ENCODE measurements around the gene DPYD. TPM values are rescaled to one million over a fixed set of nuclear protein-coding genes. Genes with fewer than 3 reads are reported as not detected.

Gene DPYD
- total RNA-seq, 2 experiments from 2014 or later, result 34.4 to 35.9 TPM

GRCh38 chr1:97277891-97278654, 642.8 kb downstream of the DPYD start:
- TF ChIP-seq CTCF (IDR thresholded peaks at IDR 0.05), result no peak
- ChIA-PET POLR2A (no interaction called here), CTCF (no interaction called here)
- Histone ChIP-seq H3K4me1 (ENCODE audit: insufficient read depth, low read length) (no peaks in the 10 kb centered on the region), H3K27ac (ENCODE audit: low read depth in 1 of 2, low read length in 2 of 2) (no peak overlapping the region), H3K27me3 (ENCODE audit: control insufficient read depth in 1 of 2, insufficient read depth in 2 of 2, low read length in 2 of 2) (no peaks in the 10 kb centered on the region), H3K36me3 (ENCODE audit: insufficient read depth, low read length) (peaks cover 4% of the 10 kb centered on the region), H3K4me3 (ENCODE audit: low read length) (no peak overlapping the region), H3K9me3 (ENCODE audit: control insufficient read depth in 1 of 2, insufficient read depth in 1 of 2, low read length in 2 of 2) (no peaks in the 10 kb centered on the region)
- H3K4me1 Mint-ChIP-seq (ENCODE audit: low read depth), result no peaks in the 10 kb centered on the region
- no peaks in the 10 kb centered on the region for H3K27me3 Mint-ChIP-seq
- no peak for DNase-seq
- intact Hi-C loops (cut with DNase I, micrococcal nuclease), result no loop called here
- H3K4me3 Mint-ChIP-seq, result no peak overlapping the region
- peaks cover 2% of the 10 kb centered on the region for H3K9me3 Mint-ChIP-seq
- H3K36me3 Mint-ChIP-seq (ENCODE audit: low read depth), result peaks cover 69% of the 10 kb centered on the region
- no peak for ATAC-seq (ENCODE audit: poor library complexity)
- H3K27ac Mint-ChIP-seq, result no peak overlapping the region

GRCh38 chr1:97271916-97272788, 648.7 kb downstream of the DPYD start:
- DNase-seq (no peak), ATAC-seq (ENCODE audit: poor library complexity) (no peak)
- ChIA-PET POLR2A (no interaction called here), CTCF (interaction anchor here (0.7 kb wide), 1 partner anchor 15 kb away, joined by 3 read pairs; no protein-coding TSS in a partner anchor)
- no peak overlapping the region for H3K4me3 Mint-ChIP-seq
- Histone ChIP-seq H3K36me3 (ENCODE audit: insufficient read depth, low read length) (peaks cover 4% of the 10 kb centered on the region), H3K9me3 (ENCODE audit: control insufficient read depth in 1 of 2, insufficient read depth in 1 of 2, low read length in 2 of 2) (peaks cover 0 to 5% of the 10 kb centered on the region in 2 experiments), H3K4me1 (ENCODE audit: insufficient read depth, low read length) (no peaks in the 10 kb centered on the region), H3K27ac (ENCODE audit: low read depth in 1 of 2, low read length in 2 of 2) (no peak overlapping the region), H3K4me3 (ENCODE audit: low read length) (no peak overlapping the region), H3K27me3 (ENCODE audit: control insufficient read depth in 1 of 2, insufficient read depth in 2 of 2, low read length in 2 of 2) (no peaks in the 10 kb centered on the region)
- H3K36me3 Mint-ChIP-seq (ENCODE audit: low read depth), result peaks cover 62% of the 10 kb centered on the region
- intact Hi-C loops (cut with DNase I, micrococcal nuclease), result no loop called here
- no peak overlapping the region for H3K27ac Mint-ChIP-seq
- H3K4me1 Mint-ChIP-seq (ENCODE audit: low read depth), result no peaks in the 10 kb centered on the region
- no peak for TF ChIP-seq CTCF (IDR thresholded peaks at IDR 0.05)
- peaks cover 2% of the 10 kb centered on the region for H3K9me3 Mint-ChIP-seq
- H3K27me3 Mint-ChIP-seq, result no peaks in the 10 kb centered on the region

- peaks cover 3% of the 10 kb centered on the region for H3K36me3 ChIP-seq (ENCODE audit: insufficient read depth, low read length)
- ChIA-PET POLR2A (interaction anchor here (0.5 kb wide), 1 partner anchor 68 kb away, joined by 3 read pairs; no protein-coding TSS in a partner anchor), CTCF (no interaction called here)
- no peak overlapping the region for H3K27ac ChIP-seq (ENCODE audit: low read depth in 1 of 2, low read length in 2 of 2)
- peaks cover 2% of the 10 kb centered on the region for H3K9me3 Mint-ChIP-seq
- H3K36me3 Mint-ChIP-seq (ENCODE audit: low read depth), result peaks cover 55% of the 10 kb centered on the region
- no peaks in the 10 kb centered on the region for H3K27me3 ChIP-seq (ENCODE audit: control insufficient read depth in 1 of 2, insufficient read depth in 2 of 2, low read length in 2 of 2)
- H3K9me3 ChIP-seq (ENCODE audit: control insufficient read depth in 1 of 2, insufficient read depth in 1 of 2, low read length in 2 of 2), result peaks cover 0 to 5% of the 10 kb centered on the region in 2 experiments
- H3K4me1 ChIP-seq (ENCODE audit: insufficient read depth, low read length), result no peaks in the 10 kb centered on the region
- no peak for DNase-seq
- intact Hi-C loops (cut with DNase I, micrococcal nuclease), result no loop called here
- H3K4me3 ChIP-seq (ENCODE audit: low read length), result no peak overlapping the region
- ATAC-seq (ENCODE audit: poor library complexity), result no peak
- H3K27ac Mint-ChIP-seq, result no peak overlapping the region
- no peaks in the 10 kb centered on the region for H3K4me1 Mint-ChIP-seq (ENCODE audit: low read depth)
- TF ChIP-seq CTCF (IDR thresholded peaks at IDR 0.05), result no peak
- H3K27me3 Mint-ChIP-seq, result no peaks in the 10 kb centered on the region
- no peak overlapping the region for H3K4me3 Mint-ChIP-seq
Measured at GRCh38 chr1:97270508-97271307, 650.1 kb downstream of the DPYD start.

Measured in CD4-positive, alpha-beta T cell (primary cell).